Endometrial microvascular endothelial cells (primary cell): ENCODE measurements around the gene NT5C2. TPM values are rescaled to one million over a fixed set of nuclear protein-coding genes. Genes with fewer than 3 reads are reported as not detected.
"Not testable (repeated sequence)": the region's sequence is repeated elsewhere in the genome, so short reads cannot be mapped to it uniquely, and the experiment has no call there.

Source experiments
- in situ Hi-C: cut with HindIII; loops from 2 replicates; pipeline ENCODE4 v1.10.0; 2017; ENCODE audit warnings: low sequenced_read_pairs, low pct_unique_long_range_greater_than_20kb; ENCODE audit errors: inconsistent ontology term
- total RNA-seq: library from RNA; depleted of rRNA; stranded (reverse); fragments of >200 nt; gene quantifications from one replicate; pipeline ENCODE4 v1.2.3, GENCODE V29; 2015; ENCODE audit errors: inconsistent ontology term

NT5C2 gene
- total RNA-seq, 1 donor from 2014 or later = 46.4 TPM

GRCh38 chr10:103077491-103078308, 115.4 kb downstream of the NT5C2 start:
- in situ Hi-C loops = no loop called here

DNA sequence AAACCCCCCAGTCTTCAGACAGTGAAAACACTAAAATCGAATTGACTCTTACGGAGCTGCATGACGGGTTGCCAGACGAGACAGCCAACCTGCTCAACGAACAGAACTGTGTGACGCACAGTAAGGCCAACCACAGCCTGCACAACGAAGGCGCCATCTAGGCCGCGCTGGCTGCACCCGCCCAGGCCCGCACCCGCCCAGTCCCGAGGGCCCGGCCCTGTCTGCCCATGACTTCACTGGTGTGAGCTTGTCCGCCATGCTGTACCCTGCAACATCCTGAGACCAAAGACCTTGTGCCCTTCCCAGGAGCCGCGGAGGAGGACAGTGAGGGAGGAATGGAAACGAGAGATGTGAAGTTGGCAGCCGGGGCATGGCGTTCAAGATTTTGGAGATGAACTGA, 116.1 kb downstream of the NT5C2 start:
- in situ Hi-C loops = no loop called here

GRCh38 chr10:103072891-103073290, 120.2 kb downstream of the NT5C2 start:
- in situ Hi-C loops = no loop called here

DNA sequence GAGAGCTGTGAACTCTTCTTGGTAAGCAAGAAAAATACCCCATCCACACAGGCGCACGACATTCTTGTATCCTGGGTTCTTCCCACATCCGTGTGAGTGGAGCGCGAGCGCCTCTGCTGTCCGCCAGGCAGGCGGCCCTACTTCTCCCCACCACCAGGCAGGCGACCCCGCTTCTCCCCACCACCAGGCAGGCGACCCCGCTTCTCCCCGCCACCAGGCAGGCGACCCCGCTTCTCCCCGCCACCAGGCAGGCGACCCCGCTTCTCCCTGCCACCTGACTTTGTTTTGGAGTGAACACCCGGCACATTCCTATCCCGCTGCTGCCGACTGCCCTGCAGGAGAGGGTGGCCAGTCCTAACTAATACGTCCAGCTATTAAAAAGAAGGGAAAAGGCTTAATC, 120.8 kb downstream of the NT5C2 start:
- in situ Hi-C loops = no loop called here

GRCh38 chr10:103069453-103070331, 123.4 kb downstream of the NT5C2 start:
- in situ Hi-C loops = no loop called here

DNA sequence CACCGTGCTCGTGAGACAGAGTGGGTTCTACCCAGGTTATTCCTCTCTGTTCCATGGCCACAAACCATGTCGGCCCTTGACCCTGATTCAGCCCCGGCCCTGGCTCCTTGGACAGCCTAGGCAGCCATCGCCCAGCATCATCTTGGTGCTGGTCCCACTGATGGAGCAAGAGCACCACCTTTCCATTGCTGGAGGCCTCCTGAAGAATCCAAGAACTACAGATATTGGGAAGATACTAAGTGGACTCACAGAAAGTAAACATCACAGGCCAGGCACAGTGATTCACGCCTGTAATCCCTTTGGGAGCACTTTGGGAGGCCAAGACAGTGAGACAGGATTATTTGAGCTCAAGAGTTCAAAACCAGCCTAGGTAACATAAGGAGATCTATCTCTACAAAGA, 125.1 kb downstream of the NT5C2 start:
- in situ Hi-C loops = no loop called here

- in situ Hi-C loops = no loop called here
Measured at GRCh38 chr10:103067484-103067883, 125.6 kb downstream of the NT5C2 start.

- in situ Hi-C loops = not testable (repeated sequence)
Measured at GRCh38 chr10:103067099-103067477, 126.0 kb downstream of the NT5C2 start.

- in situ Hi-C loops = no loop called here
Measured at GRCh38 chr10:103066141-103067098, 126.7 kb downstream of the NT5C2 start.

- in situ Hi-C loops = no loop called here
Measured at GRCh38 chr10:103064956-103065355, 128.1 kb downstream of the NT5C2 start.

DNA sequence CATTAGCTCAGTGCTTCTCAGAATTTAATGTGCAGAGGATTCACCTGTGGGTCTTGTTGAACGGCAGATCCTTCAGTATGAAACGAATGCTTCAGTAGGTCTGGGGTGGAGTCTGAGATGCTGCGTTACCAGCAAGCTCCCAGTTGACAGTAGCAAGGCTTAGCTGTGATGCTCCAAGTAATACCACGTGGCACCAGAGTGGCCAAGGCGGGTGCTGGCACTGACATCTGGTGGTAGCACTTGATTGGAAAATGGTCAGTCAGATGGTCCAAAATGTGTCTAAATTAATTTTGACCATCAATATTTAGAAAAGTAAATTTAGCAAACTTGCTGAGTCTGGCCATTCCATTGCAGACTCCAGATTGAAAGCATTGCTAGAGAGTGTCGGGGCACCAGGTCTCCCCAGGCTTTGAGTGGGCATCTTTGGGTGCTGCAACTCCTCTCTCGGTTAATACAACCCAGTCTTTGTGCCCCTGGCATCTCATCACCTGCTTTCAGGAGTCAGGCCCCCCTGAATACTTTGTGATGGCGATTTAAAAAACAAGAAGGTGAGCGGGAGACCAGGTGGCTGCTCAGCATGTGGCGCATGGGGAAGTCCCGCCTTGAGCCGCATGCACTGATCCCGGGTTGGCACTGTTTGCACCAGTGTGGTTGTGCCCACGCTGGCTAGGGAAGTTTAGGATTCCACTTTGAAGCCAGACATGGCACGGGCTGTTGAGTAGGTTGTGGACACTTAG, 130.1 kb downstream of the NT5C2 start:
- in situ Hi-C loops = no loop called here

DNA sequence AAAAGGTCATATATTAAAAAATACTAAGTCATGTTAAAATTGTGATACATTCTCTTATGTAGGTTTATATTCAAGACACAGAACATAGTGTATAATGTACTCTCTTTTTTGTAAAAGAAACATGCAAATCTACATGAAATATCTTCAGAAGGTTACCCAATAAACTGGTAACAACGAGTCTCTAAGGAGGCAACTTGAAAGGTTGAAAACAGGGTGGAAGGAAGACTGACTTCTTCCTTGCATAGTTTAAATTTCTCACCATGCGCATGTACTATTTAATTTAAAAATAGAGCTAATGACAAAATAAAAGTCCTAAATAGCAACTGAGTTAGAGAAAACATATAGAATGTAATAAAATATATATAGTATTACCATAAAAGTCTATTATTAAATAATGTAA, 132.5 kb downstream of the NT5C2 start:
- in situ Hi-C loops = no loop called here

DNA sequence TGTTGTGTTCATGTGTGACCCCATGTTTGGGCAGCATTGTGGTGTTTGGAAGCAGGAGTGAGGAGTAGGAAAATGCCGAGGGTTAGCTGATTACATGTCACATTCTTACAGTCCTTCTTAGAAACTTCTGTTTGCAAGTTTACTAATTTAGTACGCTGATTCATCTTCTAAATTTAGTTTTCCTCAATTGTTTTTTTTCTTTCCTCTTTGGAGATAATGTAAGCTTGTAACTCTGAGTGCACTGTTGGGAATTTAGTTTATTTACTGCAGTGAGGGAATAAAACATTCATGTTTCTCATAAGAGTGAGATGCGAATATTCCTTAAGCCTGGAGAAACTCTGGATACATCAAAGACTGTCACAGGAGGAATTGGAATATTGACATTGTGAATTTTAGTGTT, 135.0 kb downstream of the NT5C2 start:
- in situ Hi-C loops = no loop called here

- in situ Hi-C loops = no loop called here
Measured at GRCh38 chr10:103055105-103055504, 138.0 kb downstream of the NT5C2 start.

DNA sequence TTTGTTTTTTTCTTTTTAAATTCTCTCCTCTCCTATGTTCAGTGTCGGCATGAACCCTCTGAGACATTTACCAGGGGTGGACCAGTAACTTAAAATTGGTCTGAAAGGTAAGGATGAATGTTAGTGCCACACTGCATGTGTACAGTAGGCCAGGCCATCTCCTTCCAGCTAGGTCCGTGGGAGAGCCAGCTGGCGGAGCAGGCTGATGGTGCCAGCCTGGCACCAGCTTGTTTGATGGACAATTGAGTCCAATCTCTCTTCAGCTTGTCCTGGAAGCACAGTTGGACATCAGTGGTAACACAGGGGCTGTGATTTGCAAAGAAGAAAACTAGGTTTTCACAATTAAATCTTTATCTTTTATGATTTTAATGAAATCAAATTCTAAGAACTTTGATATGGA, 138.5 kb downstream of the NT5C2 start:
- in situ Hi-C loops = no loop called here

- in situ Hi-C loops = no loop called here
Measured at GRCh38 chr10:103053659-103054581, 139.2 kb downstream of the NT5C2 start.

- in situ Hi-C loops = no loop called here
Measured at GRCh38 chr10:103049237-103049636, 143.8 kb downstream of the NT5C2 start.
